SU-DHL-6 (cell line): ENCODE measurements around the gene CLUH.

ENCODE experiments used
- H2AFZ ChIP-seq: fragments of 200-600 bp; sonication (generic); 2 replicates; pipeline ENCODE4 v1.6.1; 2014; ENCODE audit warnings: low read depth, mild to moderate bottlenecking, moderate library complexity, mixed read lengths, antibody characterized with exemption, low read length; ENCODE audit not compliant: severe bottlenecking
- H3F3A ChIP-seq: fragments of 200-600 bp; shearing (Covaris generic); 2 replicates; pipeline ENCODE4 v1.6.0; 2016; ENCODE audit warnings: antibody characterized with exemption, mild to moderate bottlenecking; ENCODE audit not compliant: insufficient read depth
- H3K27ac ChIP-seq: fragments of 200-600 bp; sonication (generic); 2 replicates; pipeline ENCODE4 v1.5.1; 2016; ENCODE audit warnings: low read depth, mild to moderate bottlenecking, low read length, moderate library complexity, mixed read lengths
- H3K27me3 ChIP-seq: fragments of 200-600 bp; sonication (generic), shearing (Covaris generic); 2 replicates; pipeline ENCODE4 v1.6.0; 2014; ENCODE audit warnings: mild to moderate bottlenecking, low read length
- H3K36me3 ChIP-seq: fragments of 200-600 bp; sonication (generic); 2 replicates; pipeline ENCODE4 v1.6.1; 2014; ENCODE audit warnings: mild to moderate bottlenecking, low read length, mixed read lengths
- H3K4me2 ChIP-seq: fragments of 300-600, 200-600 bp; shearing (Covaris generic), sonication (generic); 2 replicates; pipeline ENCODE4 v1.6.0; 2014; ENCODE audit warnings: low read length, low read depth, mild to moderate bottlenecking; ENCODE audit not compliant: poor library complexity, severe bottlenecking
- H3K4me3 ChIP-seq: fragments of 200-600 bp; sonication (generic); 2 replicates; pipeline ENCODE4 v1.5.1; 2014; ENCODE audit warnings: antibody characterized with exemption, low read length, mild to moderate bottlenecking, mixed read lengths; ENCODE audit not compliant: insufficient read depth, poor library complexity, severe bottlenecking
- H3K79me2 ChIP-seq: fragments of 200-600 bp; sonication (generic); 2 replicates; pipeline ENCODE4 v1.6.1; 2014; ENCODE audit warnings: mild to moderate bottlenecking, low read length, moderate library complexity; ENCODE audit not compliant: insufficient read depth
- H3K9ac ChIP-seq: fragments of 200-600 bp; sonication (generic); 2 replicates; pipeline ENCODE4 v1.7.0; 2014; ENCODE audit warnings: mild to moderate bottlenecking, low read length
- H3K9me2 ChIP-seq: fragments of 200-600 bp; sonication (generic); replicated peaks from 2 replicates; pipeline ENCODE4 v1.6.1; 2014; ENCODE audit warnings: low read length; ENCODE audit not compliant: insufficient read depth
- H3K9me3 ChIP-seq: fragments of 200-600 bp; sonication (generic); 2 replicates; pipeline ENCODE4 v1.6.1; 2014; ENCODE audit warnings: low read length, mixed read lengths; ENCODE audit not compliant: insufficient read depth
- H4K20me1 ChIP-seq: fragments of 200-600 bp; sonication (generic); 2 replicates; pipeline ENCODE4 v1.6.1; 2014; ENCODE audit warnings: low read depth, mild to moderate bottlenecking, antibody characterized with exemption, low read length, moderate library complexity, mixed read lengths
- CTCF ChIP-seq: fragments of 200-600 bp; sonication (generic); IDR thresholded peaks from one replicate; pipeline ENCODE4 v1.5.1; 2017; ENCODE audit warnings: antibody characterized with exemption, mild to moderate bottlenecking, low read length, moderate library complexity; ENCODE audit not compliant: insufficient read depth, poor library complexity, severe bottlenecking
- EZH2phosphoT487 ChIP-seq: fragments of 200-600 bp; sonication (generic), shearing (Covaris generic); conservative IDR thresholded peaks from 2 replicates; pipeline ENCODE4 v1.6.1; 2018; ENCODE audit warnings: mild to moderate bottlenecking, antibody characterized with exemption, low read length, moderate library complexity, mixed read lengths

CLUH gene

GRCh38 chr17:2706911-2707510, 4.6 kb downstream of the CLUH start:
- Histone ChIP-seq H3K9me3 (no peaks in the 10 kb centered on the region), H3K4me3 (no peak overlapping the region), H3K9me2 (no peaks in the 10 kb centered on the region), H4K20me1 (no peaks in the 10 kb centered on the region; the same call in 1 of the 2 replicates), H3K79me2 (peaks cover 71% of the 10 kb centered on the region), H3K27ac (no peak overlapping the region), H3K36me3 (no peaks in the 10 kb centered on the region), H3K9ac (no peak overlapping the region), H3K27me3 (no peaks in the 10 kb centered on the region), H3F3A (no peaks in the 10 kb centered on the region), H2AFZ (no peak overlapping the region), H3K4me2 (no peak overlapping the region)
- TF ChIP-seq CTCF (no peak), EZH2phosphoT487 (no peak)

GRCh38 chr17:2705888-2706795, 5.4 kb downstream of the CLUH start:
- Histone ChIP-seq H4K20me1 (no peaks in the 10 kb centered on the region; the same call in 1 of the 2 replicates), H3K4me2 (no peak overlapping the region), H3K27ac (no peak overlapping the region), H3K27me3 (no peaks in the 10 kb centered on the region), H3F3A (no peaks in the 10 kb centered on the region), H3K4me3 (no peak overlapping the region), H3K9ac (no peak overlapping the region), H3K9me2 (no peaks in the 10 kb centered on the region), H3K79me2 (peaks cover 69% of the 10 kb centered on the region), H2AFZ (no peak overlapping the region), H3K36me3 (no peaks in the 10 kb centered on the region), H3K9me3 (no peaks in the 10 kb centered on the region)
- no peak for TF ChIP-seq EZH2phosphoT487
- no peak for TF ChIP-seq CTCF

GRCh38 chr17:2705263-2705662, 6.3 kb downstream of the CLUH start:
- TF ChIP-seq EZH2phosphoT487 (no peak), CTCF (no peak)
- Histone ChIP-seq H3F3A (no peaks in the 10 kb centered on the region), H3K27ac (no peak overlapping the region), H3K36me3 (no peaks in the 10 kb centered on the region), H3K79me2 (peaks cover 60% of the 10 kb centered on the region), H3K27me3 (no peaks in the 10 kb centered on the region), H3K4me3 (no peak overlapping the region), H3K4me2 (no peak overlapping the region), H2AFZ (no peak overlapping the region), H3K9ac (no peak overlapping the region), H3K9me2 (no peaks in the 10 kb centered on the region), H3K9me3 (no peaks in the 10 kb centered on the region), H4K20me1 (no peaks in the 10 kb centered on the region; the same call in 1 of the 2 replicates)
